Mesenchymal stem cell (in vitro differentiated cells and primary cell): ENCODE results near the gene STAMBP.
A peak's percentile ranks its signal among the peaks of the same experiment; 100 is the strongest.

Experiments
- DNase-seq: peaks from one replicate; pipeline ENCODE4 v3.0.0-alpha.2; 2013
- H2AFZ ChIP-seq: one replicate; pipeline ENCODE4 v1.6.1; 2013; ENCODE audit warnings: low read depth, mild to moderate bottlenecking, control low read depth, inconsistent platforms, low read length, moderate library complexity
- H2AK5ac ChIP-seq: 2 replicates; pipeline ENCODE4 v1.6.1; 2013; ENCODE audit warnings: low read length, moderate library complexity, mild to moderate bottlenecking, inconsistent platforms; ENCODE audit not compliant: severe bottlenecking
- H2BK120ac ChIP-seq: one replicate; pipeline ENCODE4 v1.6.1; 2013; ENCODE audit warnings: low read depth, mild to moderate bottlenecking, inconsistent platforms, low read length, moderate library complexity
- H2BK12ac ChIP-seq, 2 experiments: one replicate each; pipeline ENCODE4 v1.6.1; 2013; ENCODE audit warnings: inconsistent platforms in 2 of 2, low read length in 2 of 2, mild to moderate bottlenecking in 2 of 2, moderate library complexity in 2 of 2, control low read depth in 1 of 2
- H2BK15ac ChIP-seq: one replicate; pipeline ENCODE4 v1.6.1; 2013; ENCODE audit warnings: mild to moderate bottlenecking, low read depth, inconsistent platforms; ENCODE audit not compliant: poor library complexity, severe bottlenecking
- H2BK5ac ChIP-seq: 2 replicates; pipeline ENCODE4 v1.6.1; 2013; ENCODE audit warnings: low read depth, mild to moderate bottlenecking, low read length, control low read depth, inconsistent platforms; ENCODE audit not compliant: poor library complexity, severe bottlenecking
- H3K14ac ChIP-seq, 2 experiments: one replicate each; pipeline ENCODE4 v1.6.1; 2013; ENCODE audit warnings: inconsistent platforms in 2 of 2, low read length in 2 of 2, control low read depth in 1 of 2, mild to moderate bottlenecking in 1 of 2, moderate library complexity in 1 of 2
- H3K18ac ChIP-seq, 2 experiments: one replicate each; pipeline ENCODE4 v1.6.1; 2013; ENCODE audit warnings: inconsistent platforms in 2 of 2, low read length in 2 of 2, control low read depth in 1 of 2, low read depth in 1 of 2, mild to moderate bottlenecking in 1 of 2
- H3K23ac ChIP-seq, 2 experiments: one replicate each; pipeline ENCODE4 v1.6.1; 2013; ENCODE audit warnings: inconsistent platforms in 2 of 2, low read length in 2 of 2, mild to moderate bottlenecking in 2 of 2, moderate library complexity in 2 of 2, control low read depth in 1 of 2
- H3K27ac ChIP-seq: 2 replicates; pipeline ENCODE4 v1.5.1; 2013; ENCODE audit warnings: mild to moderate bottlenecking, moderate library complexity, low read length, control low read depth, inconsistent platforms; ENCODE audit not compliant: poor library complexity, severe bottlenecking
- H3K27me3 ChIP-seq, 2 experiments: 2 replicates each; pipeline versions ENCODE4 v1.6.1 to v1.7.0; 2013; ENCODE audit warnings: low read length in 2 of 2, mild to moderate bottlenecking in 2 of 2, moderate library complexity in 2 of 2, control low read depth in 1 of 2, inconsistent platforms in 1 of 2; ENCODE audit not compliant: control insufficient read depth in 1 of 2, insufficient read depth in 1 of 2
- H3K36me3 ChIP-seq, 2 experiments: 2 replicates each; pipeline versions ENCODE4 v1.6.1 to v1.7.0; 2013; ENCODE audit warnings: low read length in 2 of 2, control low read depth in 1 of 2, inconsistent platforms in 1 of 2, low read depth in 1 of 2, mild to moderate bottlenecking in 1 of 2; ENCODE audit not compliant: insufficient read depth in 2 of 2, control insufficient read depth in 1 of 2
- H3K4ac ChIP-seq, 2 experiments: one replicate each; pipeline ENCODE4 v1.6.1; 2013; ENCODE audit warnings: inconsistent platforms in 2 of 2, low read length in 2 of 2, mild to moderate bottlenecking in 2 of 2, moderate library complexity in 2 of 2, control low read depth in 1 of 2, low read depth in 1 of 2
- H3K4me1 ChIP-seq: 2 replicates; pipeline ENCODE4 v1.6.1; 2013; ENCODE audit warnings: low read depth, low read length, control low read depth; ENCODE audit not compliant: control insufficient read depth, insufficient read depth
- H3K4me2 ChIP-seq: 2 replicates; pipeline ENCODE4 v1.6.1; 2013; ENCODE audit warnings: low read length, mild to moderate bottlenecking, inconsistent platforms; ENCODE audit not compliant: poor library complexity, severe bottlenecking
- H3K4me3 ChIP-seq, 2 experiments: 2 replicates each; pipeline versions ENCODE4 v1.5.1 to v1.7.0; 2013; ENCODE audit warnings: low read length in 2 of 2, mild to moderate bottlenecking in 2 of 2, control low read depth in 1 of 2, low read depth in 1 of 2; ENCODE audit not compliant: insufficient read depth in 1 of 2
- H3K79me1 ChIP-seq: replicated peaks from 2 replicates; pipeline ENCODE4 v1.6.1; 2013; ENCODE audit warnings: mild to moderate bottlenecking, control low read depth, low read length, inconsistent platforms; ENCODE audit not compliant: poor library complexity, severe bottlenecking
- H3K9ac ChIP-seq: 2 replicates; pipeline ENCODE4 v1.7.0; 2013; ENCODE audit warnings: mild to moderate bottlenecking, low read length, moderate library complexity
- H3K9me3 ChIP-seq: 2 replicates; pipeline ENCODE4 v1.7.0; 2013; ENCODE audit warnings: mild to moderate bottlenecking, low read length; ENCODE audit not compliant: control insufficient read depth
- H4K8ac ChIP-seq: one replicate; pipeline ENCODE4 v1.6.1; 2013; ENCODE audit warnings: inconsistent platforms, mild to moderate bottlenecking, low read length, moderate library complexity
- H4K91ac ChIP-seq: one replicate; pipeline ENCODE4 v1.6.1; 2013; ENCODE audit warnings: mild to moderate bottlenecking, low read length, inconsistent platforms
- WGBS: methylation state at CpG from one replicate; pipeline ENCODE4 v1.1.7; 2013; ENCODE audit warnings: mixed read lengths; 5-methylcytosine and 5-hydroxymethylcytosine counted together

The STAMBP gene

DNA sequence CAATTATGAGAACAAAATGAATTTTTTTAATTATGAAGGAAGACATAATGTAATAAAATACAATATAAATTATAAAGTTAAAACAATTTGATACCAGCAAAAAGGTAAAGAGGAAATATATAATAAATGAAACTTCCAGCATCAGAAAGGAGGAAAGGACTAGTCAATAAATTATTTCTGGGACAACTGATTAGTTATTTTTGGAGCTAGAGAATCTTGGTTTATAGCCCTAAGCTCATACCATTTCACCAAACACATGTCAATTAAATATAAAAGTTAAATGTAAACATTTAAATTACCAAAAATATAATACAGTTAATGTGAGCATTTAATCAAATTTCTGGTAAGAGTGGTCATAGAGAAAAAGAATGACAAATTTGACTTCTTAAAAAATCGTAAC is 76.2 kb downstream of the STAMBP start:
- WGBS: no CpG with 5 or more reads among the region's 1 CpG
- no peak overlapping the region for H3K9ac ChIP-seq
- no peak overlapping the region for H2AFZ ChIP-seq

DNA sequence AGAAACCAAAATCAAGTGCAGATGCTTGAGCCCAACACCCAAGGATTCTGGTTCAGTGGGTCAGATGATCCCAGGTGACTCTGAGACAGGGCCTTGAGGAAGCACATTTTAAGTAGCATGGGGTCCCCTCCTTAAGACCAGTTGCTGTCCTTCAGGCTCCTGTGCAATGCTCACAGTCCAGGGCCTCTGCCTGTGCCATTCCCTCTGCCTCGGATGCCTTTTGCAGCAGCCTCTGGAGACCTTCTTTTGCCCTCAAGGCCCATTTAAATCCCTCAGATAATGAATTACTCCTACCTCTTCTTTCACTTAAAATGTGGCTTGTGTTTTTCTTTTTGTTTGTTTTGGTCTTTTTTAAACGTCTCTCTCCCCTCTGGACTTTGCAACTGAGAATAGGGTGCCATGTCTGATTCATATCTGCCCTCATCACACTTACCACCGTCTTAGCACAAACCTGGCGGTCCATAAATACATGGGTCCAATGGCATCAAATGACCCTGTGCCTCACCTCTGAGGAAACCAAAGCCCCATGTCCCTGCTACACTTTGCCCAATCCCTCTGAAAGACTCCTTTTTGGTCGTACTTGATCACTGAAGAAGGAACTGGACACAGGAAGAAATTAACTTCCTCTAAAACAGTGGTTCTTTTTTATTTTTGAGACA is 78.2 kb downstream of the STAMBP start:
- H3K14ac ChIP-seq: no peak overlapping the region
- H3K4me3 ChIP-seq: no peak overlapping the region
- H3K9me3 ChIP-seq: no peaks in the 10 kb centered on the region
- H3K4ac ChIP-seq: no peak overlapping the region
- H2BK5ac ChIP-seq: peak overlapping the region; percentile 36
- H2BK120ac ChIP-seq: no peak overlapping the region
- H4K8ac ChIP-seq: no peak overlapping the region
- H2AFZ ChIP-seq: no peak overlapping the region
- peak overlapping the region; percentile 74 for H3K27ac ChIP-seq
- no peak overlapping the region for H2BK15ac ChIP-seq
- peaks cover 13% of the 10 kb centered on the region for H3K4me1 ChIP-seq
- peaks cover 0 to 7% of the 10 kb centered on the region in 2 experiments for H3K36me3 ChIP-seq
- H2BK12ac ChIP-seq: no peak overlapping the region
- no peak overlapping the region for H3K18ac ChIP-seq
- no peak overlapping the region for H4K91ac ChIP-seq
- H3K79me1 ChIP-seq: no peaks in the 10 kb centered on the region
- H3K23ac ChIP-seq: no peak overlapping the region
- peaks cover 0 to 39% of the 10 kb centered on the region in 2 experiments for H3K27me3 ChIP-seq
- H3K4me2 ChIP-seq: no peak overlapping the region
- peak overlapping the region; percentile 87 for H2AK5ac ChIP-seq
- DNase-seq: no peak
- WGBS: 94% methylated on average over 5 of the region's 5 CpGs
- no peak overlapping the region for H3K9ac ChIP-seq

More for the DNA sequence above, 76.2 kb downstream of the STAMBP start:
- Histone ChIP-seq H3K23ac (no peak overlapping the region), H3K4ac (no peak overlapping the region), H3K27ac (no peak overlapping the region), H2BK12ac (no peak overlapping the region), H3K27me3 (peaks cover 0 to 56% of the 10 kb centered on the region in 2 experiments), H4K91ac (no peak overlapping the region), H3K36me3 (peaks cover 0 to 12% of the 10 kb centered on the region in 2 experiments), H3K18ac (no peak overlapping the region), H2AK5ac (no peak overlapping the region), H2BK15ac (no peak overlapping the region), H3K4me2 (no peak overlapping the region), H2BK120ac (no peak overlapping the region), H3K79me1 (peaks cover 2% of the 10 kb centered on the region), H3K9me3 (no peaks in the 10 kb centered on the region), H2BK5ac (no peak overlapping the region), H3K4me1 (peaks cover 13% of the 10 kb centered on the region), H3K14ac (no peak overlapping the region), H4K8ac (no peak overlapping the region), H3K4me3 (no peak overlapping the region)
- DNase-seq: no peak

DNA sequence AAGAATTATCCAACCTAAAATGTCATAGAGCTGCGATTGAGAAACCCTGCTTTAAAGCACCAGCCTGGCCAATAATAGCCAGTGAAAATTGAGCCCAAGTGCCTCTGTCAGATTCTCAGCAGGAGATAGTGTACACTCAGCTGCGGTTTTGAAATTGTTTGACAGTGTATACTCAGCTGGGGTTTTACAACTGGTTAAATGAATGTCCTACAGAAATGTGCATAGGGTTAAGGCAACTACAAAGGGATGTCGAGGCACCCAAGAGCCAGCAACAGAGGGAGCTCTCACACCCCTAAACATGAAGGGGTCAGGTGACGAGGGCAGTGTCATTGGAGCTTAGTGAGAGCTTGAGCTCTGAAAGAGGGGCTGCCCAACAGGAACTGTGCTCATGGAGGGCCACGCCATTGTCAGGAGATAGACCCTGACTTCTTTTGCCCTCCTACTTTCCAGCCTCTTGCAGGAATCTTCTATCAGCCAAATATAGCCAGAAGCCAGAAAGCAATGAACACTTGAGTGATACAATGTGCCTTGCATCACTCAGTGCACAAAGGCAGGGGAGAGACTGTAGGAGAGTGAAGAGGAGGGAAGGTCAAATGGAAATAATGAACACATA is 79.2 kb downstream of the STAMBP start:
- no peaks in the 10 kb centered on the region for H3K36me3 ChIP-seq
- no peak overlapping the region for H3K4me2 ChIP-seq
- H3K79me1 ChIP-seq: no peaks in the 10 kb centered on the region
- H3K9ac ChIP-seq: no peak overlapping the region
- no peak overlapping the region for H2BK12ac ChIP-seq
- peaks cover 0 to 30% of the 10 kb centered on the region in 2 experiments for H3K27me3 ChIP-seq
- no peak overlapping the region for H4K91ac ChIP-seq
- no peak overlapping the region for H2AFZ ChIP-seq
- WGBS: 67% methylated on average over 4 of the region's 5 CpGs
- no peak overlapping the region for H3K23ac ChIP-seq
- H2BK5ac ChIP-seq: peak overlapping the region; percentile 95
- H4K8ac ChIP-seq: no peak overlapping the region
- no peak for DNase-seq
- no peak overlapping the region for H3K4me3 ChIP-seq
- H2AK5ac ChIP-seq: peak overlapping the region; percentile 95
- no peak overlapping the region for H3K18ac ChIP-seq
- no peak overlapping the region for H2BK15ac ChIP-seq
- peaks cover 13% of the 10 kb centered on the region for H3K4me1 ChIP-seq
- H3K9me3 ChIP-seq: no peaks in the 10 kb centered on the region
- no peak overlapping the region for H2BK120ac ChIP-seq
- H3K4ac ChIP-seq: no peak overlapping the region
- H3K27ac ChIP-seq: peak overlapping the region; percentile 96
- H3K14ac ChIP-seq: no peak overlapping the region

DNA sequence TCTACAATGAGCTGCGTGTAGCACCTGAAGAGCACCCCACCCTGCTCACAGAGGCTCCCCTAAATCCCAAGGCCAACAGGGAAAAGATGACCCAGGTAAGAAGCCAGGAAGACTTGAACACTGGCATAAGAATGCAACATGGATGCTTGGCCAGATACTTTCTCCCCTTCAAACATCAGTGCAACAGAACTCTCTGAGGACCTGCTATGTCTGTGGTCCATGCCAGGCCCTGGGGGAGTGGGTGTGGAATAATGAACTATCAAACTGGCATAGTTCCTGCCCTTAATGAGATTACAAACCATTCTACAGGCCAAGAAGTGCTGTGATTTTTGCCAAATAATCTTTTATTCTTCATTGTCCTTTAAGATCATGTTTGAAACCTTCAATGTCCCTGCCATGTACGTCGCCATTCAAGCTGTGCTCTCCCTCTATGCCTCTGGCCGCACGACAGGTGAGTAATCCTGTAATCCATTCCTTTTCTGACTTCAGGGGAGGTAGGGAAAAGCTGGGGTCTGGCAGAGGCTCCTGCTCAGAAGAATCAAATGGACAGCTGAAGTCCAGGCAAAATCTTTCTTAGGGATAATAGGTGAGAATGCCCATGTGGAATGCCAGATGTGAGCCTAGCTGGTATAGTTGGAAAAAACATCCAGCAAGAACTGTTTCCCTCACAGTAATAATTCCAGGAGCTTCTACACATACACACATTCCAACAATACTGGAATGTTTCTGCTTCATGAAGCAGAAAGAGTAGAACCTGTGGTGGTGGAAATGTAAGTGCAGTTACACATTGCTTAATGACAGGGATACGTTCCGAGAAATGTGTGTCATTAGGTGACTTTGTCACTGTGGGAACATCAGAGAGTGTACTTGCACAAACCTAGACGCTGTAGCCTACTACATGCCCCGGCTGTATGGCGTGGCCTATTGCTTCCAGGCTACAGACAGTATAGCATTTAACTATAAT is 80.2 kb downstream of the STAMBP start:
- Histone ChIP-seq H2BK120ac (no peak overlapping the region), H3K4ac (no peak overlapping the region), H2AFZ (no peak overlapping the region), H4K91ac (no peak overlapping the region), H3K36me3 (peaks cover 0 to 5% of the 10 kb centered on the region in 2 experiments), H2BK15ac (no peak overlapping the region), H3K4me3 (no peak overlapping the region), H4K8ac (no peak overlapping the region), H3K4me2 (peak overlapping the region; percentile 35), H3K23ac (no peak overlapping the region), H3K9me3 (no peaks in the 10 kb centered on the region), H2BK5ac (peak overlapping the region; percentile 95), H3K4me1 (peaks cover 13% of the 10 kb centered on the region), H2BK12ac (no peak overlapping the region), H3K27me3 (peaks cover 0 to 33% of the 10 kb centered on the region in 2 experiments), H2AK5ac (peak overlapping the region; percentile 95), H3K79me1 (no peaks in the 10 kb centered on the region), H3K18ac (no peak overlapping the region), H3K9ac (no peak overlapping the region), H3K27ac (peak overlapping the region; percentile 96), H3K14ac (no peak overlapping the region)
- 89% methylated on average over 10 of the region's 10 CpGs for WGBS
- DNase-seq: no peak
